Measurements from ENCODE around the gene TFEB. TPM values are rescaled to one million over a fixed set of nuclear protein-coding genes. Genes with fewer than 3 reads are reported as not detected.

The TFEB gene
- total and polyA plus RNA-seq, 10 of the 15 experiments (the other 5 are each of a cell fraction or from before 2014, with no cell fraction given), result 0.84 to 108 (median 60.8) TPM

DNA sequence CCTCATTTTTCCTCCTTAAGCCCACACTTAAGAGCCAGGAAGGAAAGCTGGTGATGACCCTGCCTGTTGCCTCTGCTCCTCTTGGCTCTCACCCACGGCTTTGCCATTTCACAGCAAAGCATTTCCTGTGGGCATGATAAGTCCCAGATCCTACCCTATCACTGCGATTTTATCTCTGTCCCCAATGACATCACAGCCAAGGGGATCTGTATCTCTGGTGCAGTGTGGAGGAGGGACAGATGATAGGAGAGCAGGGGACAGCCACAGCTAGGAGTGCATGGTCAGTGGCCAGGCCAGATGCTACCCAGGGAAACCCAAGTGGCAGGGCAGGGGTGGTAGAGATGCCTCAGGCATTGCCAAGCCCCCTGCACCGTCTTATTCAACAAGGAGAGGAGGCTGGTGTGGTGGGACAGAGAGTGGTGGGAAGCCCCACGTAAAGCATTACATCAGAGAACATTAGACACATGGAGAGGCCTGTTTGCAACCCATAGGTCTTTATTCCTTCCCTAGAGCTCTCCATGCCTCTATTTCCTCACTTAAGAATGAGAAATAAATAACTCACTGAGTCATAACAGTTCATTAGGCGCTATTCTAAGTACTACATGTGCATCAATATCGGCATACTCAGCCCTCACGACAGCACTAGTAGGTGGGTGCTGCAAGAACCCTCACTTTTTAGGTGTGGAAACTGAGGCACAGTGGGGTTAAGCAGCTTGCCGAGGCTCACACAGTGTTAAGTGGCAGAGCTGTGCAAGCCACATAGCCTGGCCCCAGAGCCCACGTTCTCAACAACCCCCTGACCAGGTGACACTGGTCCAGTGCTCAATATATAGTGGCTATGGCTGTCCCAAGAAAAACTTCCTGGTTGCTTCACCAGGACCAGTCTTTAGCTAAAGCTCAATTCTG lies 4.6 kb downstream of the TFEB start:
- CTCF ChIA-PET, result interaction anchor here (0.6 to 6.2 kb wide), 9 partner anchors 9 to 190 kb away, joined by 3 to 84 read pairs (median 4); partner anchors contain the start of genes BYSL and MED20
- H3K27ac ChIP-seq (ENCODE audit: control insufficient read depth, insufficient read depth), result peak overlapping the region; percentile 98
- no peaks in the 10 kb centered on the region for H3K9me3 ChIP-seq (replicated peaks; ENCODE audit: control insufficient read depth, insufficient read depth, low read length)
- H2AFZ ChIP-seq (ENCODE audit: control insufficient read depth, low read depth, low read length), result no peak overlapping the region
- RAD21 ChIA-PET (ENCODE audit: unreplicated experiment), result interaction anchor here (0.8 to 8.5 kb wide), 3 partner anchors 13 to 49 kb away, joined by 3 to 300 read pairs (median 180); partner anchors contain the start of gene FRS3
- in situ Hi-C loops (cut with MboI) (no loop called here), intact Hi-C loops (cut with micrococcal nuclease; ENCODE audit: unreplicated experiment) (loop anchor here (5.0 to 10.0 kb wide), 3 partner anchors 33 to 656 kb away; partner anchors contain the start of genes FOXP4, NFYA and OARD1)
- 3% methylated on average over 9 of the region's 9 CpGs for WGBS (ENCODE audit: insufficient coverage, insufficient replicate concordance, low lambda C conversion rate, missing lambda C conversion rate)
- FAIRE-seq (no peak), DNase-seq (ENCODE audit: low read depth, low spot score) (no peak), ATAC-seq (no peak)
- peaks cover 89% of the 10 kb centered on the region for H3K79me2 ChIP-seq (ENCODE audit: control insufficient read depth, insufficient read depth, low read length)
- H3K4me3 ChIP-seq, result peak overlapping the region; percentile 92
- H3K27me3 ChIP-seq (replicated peaks in 1 of 2; ENCODE audit: control insufficient read depth in 2 of 2, insufficient read depth in 2 of 2, low read length in 1 of 2), result no peaks in the 10 kb centered on the region
- peaks cover 42% of the 10 kb centered on the region for H3K4me1 ChIP-seq (ENCODE audit: control insufficient read depth, insufficient read depth, low read length)
- peak overlapping the region; percentile 93 for H3K9ac ChIP-seq (ENCODE audit: control insufficient read depth, insufficient read depth, low read length)
- H3K36me3 ChIP-seq (ENCODE audit: control insufficient read depth in 2 of 2, insufficient read depth in 2 of 2, low read length in 1 of 2), result peaks cover 2 to 5% of the 10 kb centered on the region in 2 experiments; a peak in 1 of 4 replicates
- peak overlapping the region; percentile 99 for H3K4me2 ChIP-seq (ENCODE audit: control insufficient read depth, insufficient read depth)
- POLR2A ChIA-PET, result interaction anchor here (0.6 to 9.6 kb wide), 3 partner anchors 12 to 200 kb away, joined by 9 to 293 read pairs (median 180); no protein-coding TSS in a partner anchor
- no peaks in the 10 kb centered on the region for H4K20me1 ChIP-seq (ENCODE audit: control insufficient read depth, insufficient read depth)
- TF ChIP-seq HDGF (IDR thresholded peaks at IDR 0.05) (0 out of 2 replicates have a peak, but pooled peaks have one; percentile 12), SIN3A (IDR thresholded peaks at IDR 0.05; ENCODE audit: low read depth, low read length) (peak; percentile 26; the same call in 1 of the 2 replicates), PAX8 (IDR thresholded peaks at IDR 0.05) (no peak), MYC (IDR thresholded peaks at IDR 0.05; ENCODE audit: insufficient read depth, insufficient read length, insufficient replicate concordance, low read length, severe bottlenecking) (no peak), ATF7 (IDR thresholded peaks at IDR 0.05; ENCODE audit: low read depth) (peak; percentile 76), EGR1 (IDR thresholded peaks at IDR 0.05; ENCODE audit: borderline replicate concordance in 1 of 2, low read depth in 2 of 2, low read length in 2 of 2) (no peak), ZNF217 (IDR thresholded peaks at IDR 0.05) (no peak), CHD2 (IDR thresholded peaks at IDR 0.05; ENCODE audit: borderline replicate concordance, low read depth, low read length) (0 out of 2 replicates have a peak, but pooled peaks have one; percentile 17), ZBED1 (IDR thresholded peaks at IDR 0.05; ENCODE audit: borderline replicate concordance) (0 out of 2 replicates have a peak, but pooled peaks have one; percentile 30), POLR2A (IDR thresholded peaks at IDR 0.05; ENCODE audit: low read depth, low read length) (peak; percentile 44)
- SMC1A ChIA-PET (ENCODE audit: uncharacterized antibody, unreplicated experiment), result interaction anchor here (0.8 to 8.5 kb wide), 6 partner anchors 9 to 396 kb away, joined by 3 to 168 read pairs (median 46); no protein-coding TSS in a partner anchor
- BruUV-seq (replicated peaks), result no TSS peak

Measured in GM12878 (cell line).